Activated CD4-positive, CD25-positive, alpha-beta regulatory T cell (primary cell): Measurements from ENCODE around the gene LRRC40.

Experiments used
- DNase-seq, 4 experiments: peaks; one replicate each; lab custom pipeline; 2025; lab: John Stamatoyannopoulos, UW

Gene LRRC40

DNA sequence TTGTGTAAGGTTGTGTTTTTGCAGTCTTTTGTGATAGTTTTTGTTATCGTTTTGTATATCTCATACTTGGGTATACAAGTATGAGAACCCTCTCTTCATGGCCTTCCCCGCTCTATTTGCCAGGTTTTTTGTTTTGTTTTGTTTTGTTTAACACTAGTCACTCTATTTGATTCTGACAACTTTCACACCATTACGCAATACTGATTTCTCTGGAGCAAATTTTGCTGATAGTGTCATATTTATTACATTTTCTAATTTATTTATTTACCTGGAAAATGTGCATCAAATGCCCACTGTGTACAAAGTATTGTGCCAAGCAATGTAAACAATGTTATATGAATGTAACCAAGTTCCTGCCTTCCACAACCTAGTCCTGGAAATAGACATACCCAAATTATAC, 90.1 kb downstream of the LRRC40 start:
- no peak for DNase-seq

DNA sequence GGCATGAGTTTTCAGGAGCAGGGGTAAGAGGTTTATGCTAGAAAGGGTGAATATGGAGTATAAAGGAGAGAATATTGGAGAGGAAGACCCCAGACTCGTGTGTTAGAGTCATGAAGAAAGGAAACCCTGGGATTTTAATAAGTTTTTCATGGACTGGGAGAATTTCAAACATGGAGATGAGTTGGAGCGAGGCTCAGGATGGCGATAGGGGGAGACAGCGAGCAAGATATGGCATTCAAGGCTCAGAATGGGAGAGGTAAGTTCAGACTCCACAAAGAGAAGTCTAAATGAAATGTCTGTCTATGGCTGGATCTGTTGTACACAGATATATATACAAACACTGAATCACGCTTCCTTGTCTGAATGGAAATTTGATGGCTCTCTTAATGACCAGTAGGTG, 92.5 kb downstream of the LRRC40 start:
- no peak for DNase-seq

DNA sequence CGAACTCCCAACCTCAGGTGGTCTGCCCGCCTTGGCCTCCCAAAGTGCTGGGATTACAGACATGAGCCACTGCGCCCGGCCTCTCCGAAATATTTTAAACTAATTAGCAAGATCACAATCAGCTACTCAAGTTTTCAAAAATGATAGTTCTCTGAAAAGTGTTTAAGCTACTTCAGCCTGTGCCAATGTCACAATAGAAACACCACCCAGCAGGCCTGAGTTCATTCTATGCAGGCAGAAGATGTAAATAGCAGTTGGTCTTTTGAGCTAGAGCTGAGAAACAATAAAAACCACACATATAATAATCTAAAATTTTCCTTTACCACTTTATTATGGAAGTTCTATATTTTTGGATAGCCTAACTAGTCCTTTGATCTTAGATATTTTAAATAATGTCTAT, 96.1 kb downstream of the LRRC40 start:
- DNase-seq: no peak

DNA sequence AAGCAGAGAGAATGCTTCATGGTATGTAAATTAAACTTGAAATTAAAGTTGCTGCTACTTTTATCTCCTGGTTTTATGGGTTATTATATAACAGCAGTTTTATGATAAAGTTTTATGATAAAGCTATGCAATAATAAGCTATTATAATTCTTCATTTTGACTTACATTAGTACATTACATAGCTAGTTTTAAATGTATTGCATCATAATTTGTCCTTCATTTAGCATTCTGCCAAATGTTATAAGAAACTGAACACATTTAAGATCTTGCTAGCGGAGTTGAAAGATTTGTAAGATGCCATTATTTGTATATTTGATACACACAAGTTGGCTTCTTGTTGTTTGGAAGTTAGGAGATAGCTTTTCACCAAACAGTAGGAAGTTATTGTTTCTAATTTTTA, 101.6 kb downstream of the LRRC40 start:
- DNase-seq: no peak

DNA sequence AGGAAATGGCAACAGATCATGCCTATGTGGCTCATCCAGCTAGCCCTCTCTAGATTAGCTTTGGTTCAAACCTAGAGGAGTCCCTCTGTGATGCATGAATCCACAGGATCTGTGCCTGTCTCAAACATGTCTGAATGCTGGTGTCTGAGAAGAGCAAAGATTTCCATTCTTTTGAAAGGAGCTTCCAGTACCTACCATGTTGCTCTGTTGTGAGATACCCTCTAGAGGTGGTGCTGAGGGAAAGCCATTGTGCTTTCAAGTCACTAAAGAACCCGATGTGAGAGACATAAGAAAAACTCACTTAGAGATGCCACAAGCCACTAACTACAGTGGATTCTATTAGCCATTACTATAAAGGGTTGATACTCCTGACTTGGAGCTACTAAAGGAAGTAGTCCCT, 103.6 kb downstream of the LRRC40 start:
- no peak for DNase-seq

DNA sequence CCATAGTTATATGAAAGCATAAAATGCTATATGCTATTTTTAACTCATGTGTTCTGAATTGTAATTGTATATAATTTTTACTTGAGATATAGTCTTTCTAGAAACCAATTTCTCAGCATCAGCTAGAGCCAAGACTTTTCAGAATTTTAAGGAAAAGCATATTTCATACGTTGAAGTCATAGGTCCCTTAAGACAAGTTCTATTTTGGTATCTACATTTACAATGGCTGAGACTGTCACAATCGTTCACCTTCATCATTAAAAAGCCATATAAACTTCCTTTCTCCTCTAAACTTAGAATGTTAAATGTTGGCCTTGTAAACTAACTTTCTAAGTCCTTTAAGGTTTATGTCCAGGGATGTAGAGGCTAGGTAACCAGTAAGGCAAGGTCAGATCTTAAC, 104.1 kb downstream of the LRRC40 start:
- no peak for DNase-seq
